HG02798 (cell line): ENCODE data around the gene ZNF77.
A peak's percentile ranks its signal among the peaks of the same experiment; 100 is the strongest.
"Not testable (repeated sequence)": the region's sequence is repeated elsewhere in the genome, so short reads cannot be mapped to it uniquely, and the experiment has no call there.

ENCODE experiments used
- ATAC-seq: cut with Tn5 transposase; IDR thresholded peaks from one replicate; pipeline ENCODE4 v1.9.1; 2021; ENCODE audit warnings: mild to moderate bottlenecking; ENCODE audit not compliant: unreplicated experiment, poor library complexity

The ZNF77 gene

GRCh38 chr19:2923510-2923909, 21.3 kb downstream of the ZNF77 start:
- no peak for ATAC-seq

- ATAC-seq = no peak
Observed at GRCh38 chr19:2922987-2923386, 21.8 kb downstream of the ZNF77 start.

GRCh38 chr19:2917275-2918184, 27.2 kb downstream of the ZNF77 start:
- no peak for ATAC-seq

GRCh38 chr19:2912306-2912705, 32.5 kb downstream of the ZNF77 start:
- no peak for ATAC-seq

- ATAC-seq = no peak
Observed at GRCh38 chr19:2906631-2907195, 38.1 kb downstream of the ZNF77 start.

GRCh38 chr19:2905918-2906519, 38.8 kb downstream of the ZNF77 start:
- ATAC-seq = no peak

GRCh38 chr19:2903326-2903725, 41.4 kb downstream of the ZNF77 start:
- not testable (repeated sequence) for ATAC-seq

- no peak for ATAC-seq
Observed at GRCh38 chr19:2902590-2903218, 42.1 kb downstream of the ZNF77 start.

GRCh38 chr19:2900296-2901252, 44.2 kb downstream of the ZNF77 start, which contains the start of gene ZNF57:
TSS of gene ZNF57 (plus strand) at chr19:2900928. CDS start at chr19:2901046, 118 bp downstream.
- peak; percentile 96 for ATAC-seq

GRCh38 chr19:2896694-2897093, 48.1 kb downstream of the ZNF77 start:
- ATAC-seq = no peak

- not testable (repeated sequence) for ATAC-seq
Observed at GRCh38 chr19:2890531-2890930, 54.2 kb downstream of the ZNF77 start.

GRCh38 chr19:2888731-2889224, 56.0 kb downstream of the ZNF77 start:
- ATAC-seq = no peak

- ATAC-seq = no peak
Observed at GRCh38 chr19:2887391-2887914, 57.3 kb downstream of the ZNF77 start.

- no peak for ATAC-seq
Observed at GRCh38 chr19:2885736-2886135, 59.0 kb downstream of the ZNF77 start.

GRCh38 chr19:2883686-2884439, 60.9 kb downstream of the ZNF77 start:
- no peak for ATAC-seq
